Activated CD4-positive, alpha-beta memory T cell treated with anti-CD3 and anti-CD28 coated beads, Interleukin-2, amount 10 ng/mL, durations not matched to agents 7 days and 5 days (primary cell): ENCODE results near the gene RNFT2. TPM values are rescaled to one million over a fixed set of nuclear protein-coding genes. Genes with fewer than 3 reads are reported as not detected.

Source experiments
- CTCF ChIA-PET: fragments of 350-600 bp; sonication (Branson Sonifier 250); formaldehyde crosslinking; loops from one replicate; lab custom pipeline; 2021; ENCODE audit warnings: antibody characterized with exemption, inconsistent platforms; lab: Charles Lee
- POLR2A ChIA-PET: fragments of 350-600 bp; sonication (Branson Sonifier 250); formaldehyde crosslinking; loops from one replicate; lab custom pipeline; 2021; ENCODE audit warnings: antibody characterized with exemption; lab: Charles Lee
- DNase-seq: peaks from one replicate; pipeline ENCODE4 v3.0.0-alpha.2; 2020
- H3K27ac Mint-ChIP-seq: one replicate; pipeline ENCODE4 v1.8.0; 2021; ENCODE audit warnings: mild to moderate bottlenecking, mixed read lengths
- H3K27me3 Mint-ChIP-seq: one replicate; pipeline ENCODE4 v1.8.0; 2021; ENCODE audit warnings: mixed read lengths
- H3K36me3 Mint-ChIP-seq: one replicate; pipeline ENCODE4 v1.8.0; 2021; ENCODE audit warnings: low read depth, mixed read lengths
- H3K4me1 Mint-ChIP-seq: one replicate; pipeline ENCODE4 v1.8.0; 2021; ENCODE audit warnings: mixed read lengths
- H3K4me3 Mint-ChIP-seq: one replicate; pipeline ENCODE4 v1.8.0; 2021; ENCODE audit warnings: mild to moderate bottlenecking, mixed read lengths
- H3K9me3 Mint-ChIP-seq: one replicate; pipeline ENCODE4 v1.8.0; 2021; ENCODE audit warnings: mixed read lengths
- total RNA-seq, 2 experiments: library from RNA; stranded (reverse); gene quantifications; one replicate each; pipeline ENCODE4 v1.2.3, GENCODE V29; 2021

Gene RNFT2, protein sequence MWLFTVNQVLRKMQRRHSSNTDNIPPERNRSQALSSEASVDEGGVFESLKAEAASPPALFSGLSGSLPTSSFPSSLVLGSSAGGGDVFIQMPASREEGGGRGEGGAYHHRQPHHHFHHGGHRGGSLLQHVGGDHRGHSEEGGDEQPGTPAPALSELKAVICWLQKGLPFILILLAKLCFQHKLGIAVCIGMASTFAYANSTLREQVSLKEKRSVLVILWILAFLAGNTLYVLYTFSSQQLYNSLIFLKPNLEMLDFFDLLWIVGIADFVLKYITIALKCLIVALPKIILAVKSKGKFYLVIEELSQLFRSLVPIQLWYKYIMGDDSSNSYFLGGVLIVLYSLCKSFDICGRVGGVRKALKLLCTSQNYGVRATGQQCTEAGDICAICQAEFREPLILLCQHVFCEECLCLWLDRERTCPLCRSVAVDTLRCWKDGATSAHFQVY
- total RNA-seq = 1 to 10 TPM; 9.0 to 9.8 TPM

GRCh38 chr12:116737774-116738657 is at the start of gene RNFT2, which contains the start of gene SPRING1:
Gene RNFT2, plus strand, starts transcription at chr12:116738315. Its CDS starts 2,183 bp downstream, at chr12:116740498.
Gene SPRING1, minus strand, starts transcription at chr12:116738069. Its CDS starts 169 bp downstream, at chr12:116737900.
- H3K4me1 Mint-ChIP-seq = peaks cover 37% of the 10 kb centered on the region
- peak; percentile 99 for DNase-seq
- no peaks in the 10 kb centered on the region for H3K9me3 Mint-ChIP-seq
- CTCF ChIA-PET = no interaction called here
- H3K27ac Mint-ChIP-seq = peak within 1 kb of the TSS; percentile 68
- no peaks in the 10 kb centered on the region for H3K27me3 Mint-ChIP-seq
- POLR2A ChIA-PET = interaction anchor here (0.7 kb wide), 1 partner anchor 225 kb away, joined by 3 read pairs; no protein-coding TSS in a partner anchor
- H3K36me3 Mint-ChIP-seq = peaks cover 18% of the 10 kb centered on the region
- H3K4me3 Mint-ChIP-seq = peak within 1 kb of the TSS; percentile 84

DNA sequence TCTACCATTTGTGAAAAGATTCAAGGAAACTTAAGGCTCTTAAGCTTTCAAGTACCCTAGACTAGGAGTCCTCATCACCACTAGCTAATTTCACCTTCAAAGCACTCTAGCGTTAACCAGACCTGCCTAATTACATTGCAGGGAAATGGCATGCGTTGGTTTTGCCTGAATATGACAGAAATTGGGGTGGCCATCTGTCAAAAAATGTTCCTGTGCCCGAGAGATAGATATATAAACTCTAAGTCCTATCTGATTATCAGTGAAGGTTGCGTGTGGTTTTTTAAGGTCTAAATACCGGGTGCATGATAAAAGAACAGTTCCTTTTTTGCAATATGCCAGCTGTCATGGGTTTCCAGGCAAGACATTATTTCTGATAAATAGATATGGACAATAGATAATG is 48.6 kb upstream of the RNFT2 start:
- no peaks in the 10 kb centered on the region for H3K9me3 Mint-ChIP-seq
- H3K27me3 Mint-ChIP-seq = peaks cover 25% of the 10 kb centered on the region
- no peak overlapping the region for H3K4me3 Mint-ChIP-seq
- ChIA-PET CTCF (interaction anchor here (0.6 to 2.6 kb wide), 3 partner anchors 13 to 123 kb away, joined by 3 to 9 read pairs (median 3); no protein-coding TSS in a partner anchor), POLR2A (no interaction called here)
- H3K36me3 Mint-ChIP-seq = no peaks in the 10 kb centered on the region
- H3K4me1 Mint-ChIP-seq = peaks cover 9% of the 10 kb centered on the region
- no peak for DNase-seq
- H3K27ac Mint-ChIP-seq = no peak overlapping the region

DNA sequence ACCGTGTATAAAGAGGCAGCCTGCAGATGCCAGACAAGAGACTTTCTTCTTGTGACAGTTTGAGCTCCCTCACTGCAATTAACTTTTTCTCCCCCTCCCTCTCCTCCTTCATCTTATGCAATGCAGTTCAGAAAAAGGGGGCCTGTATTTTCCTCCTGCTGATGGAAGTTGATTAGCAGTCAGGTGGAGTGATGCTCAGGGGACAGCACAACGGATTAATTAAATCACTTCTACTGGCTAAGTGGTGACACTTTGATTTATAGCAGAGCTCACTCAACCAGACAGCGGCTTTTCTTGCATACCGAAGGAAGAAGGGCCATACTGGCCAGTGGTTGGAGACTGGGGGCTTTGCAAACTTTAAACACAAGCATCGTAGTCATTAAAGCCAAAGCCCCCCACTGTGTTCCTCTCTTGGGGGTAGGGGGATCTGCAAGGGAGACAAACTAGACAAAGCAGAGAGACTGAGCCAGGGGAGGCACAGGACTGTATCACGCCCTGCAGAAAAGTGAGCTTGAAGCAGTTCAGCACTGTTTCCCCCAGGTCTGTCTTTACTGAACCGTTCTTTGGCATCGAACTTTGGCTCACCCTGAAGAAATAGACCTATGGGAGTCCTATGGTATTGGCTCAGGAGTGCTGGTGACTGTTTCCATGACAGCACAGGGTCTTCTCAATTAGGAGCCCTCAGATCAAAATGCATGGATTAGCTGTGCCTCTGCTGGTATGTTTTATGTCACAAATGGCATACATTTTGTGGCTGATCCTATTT is 48.0 kb upstream of the RNFT2 start:
- H3K9me3 Mint-ChIP-seq = no peaks in the 10 kb centered on the region
- no peak overlapping the region for H3K4me3 Mint-ChIP-seq
- H3K27me3 Mint-ChIP-seq = peaks cover 31% of the 10 kb centered on the region
- H3K36me3 Mint-ChIP-seq = no peaks in the 10 kb centered on the region
- POLR2A ChIA-PET = no interaction called here
- no peak for DNase-seq
- H3K4me1 Mint-ChIP-seq = peaks cover 14% of the 10 kb centered on the region
- CTCF ChIA-PET = interaction anchor here (1.2 to 2.6 kb wide), 2 partner anchors 12 to 13 kb away, joined by 3 to 9 read pairs; no protein-coding TSS in a partner anchor
- H3K27ac Mint-ChIP-seq = no peak overlapping the region

DNA sequence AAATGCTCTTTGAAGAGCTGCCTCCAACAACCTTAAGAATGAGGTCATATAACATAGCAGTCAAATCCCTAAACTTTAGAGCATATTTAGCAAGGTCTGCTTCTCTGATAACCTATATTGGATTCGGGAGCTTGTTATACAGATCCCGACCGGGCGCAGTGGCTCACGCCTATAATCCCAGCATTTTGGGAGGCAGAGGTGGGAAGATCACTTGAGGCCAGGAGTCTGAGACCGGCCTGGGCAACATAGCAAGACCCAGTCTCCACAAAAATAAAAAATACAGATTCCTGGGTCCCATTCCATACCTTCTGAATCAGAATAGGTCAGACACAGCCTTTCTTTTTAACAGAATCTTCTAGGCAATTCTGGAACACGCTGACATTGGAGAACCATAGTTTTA is 46.9 kb upstream of the RNFT2 start:
- Mint-ChIP-seq H3K36me3 (no peaks in the 10 kb centered on the region), H3K27ac (no peak overlapping the region), H3K9me3 (no peaks in the 10 kb centered on the region), H3K27me3 (peaks cover 36% of the 10 kb centered on the region), H3K4me3 (no peak overlapping the region), H3K4me1 (peaks cover 14% of the 10 kb centered on the region)
- POLR2A ChIA-PET = no interaction called here
- DNase-seq = no peak
- CTCF ChIA-PET = interaction anchor here (0.7 to 2.6 kb wide), 4 partner anchors 11 to 93 kb away, joined by 3 to 9 read pairs (median 4); no protein-coding TSS in a partner anchor

GRCh38 chr12:116691636-116692035 is 46.5 kb upstream of the RNFT2 start:
- no peak overlapping the region for H3K4me3 Mint-ChIP-seq
- peaks cover 14% of the 10 kb centered on the region for H3K4me1 Mint-ChIP-seq
- no peaks in the 10 kb centered on the region for H3K36me3 Mint-ChIP-seq

GRCh38 chr12:116692605-116693004 is 45.5 kb upstream of the RNFT2 start:
- no peaks in the 10 kb centered on the region for H3K36me3 Mint-ChIP-seq
- peaks cover 14% of the 10 kb centered on the region for H3K4me1 Mint-ChIP-seq
- ChIA-PET CTCF (interaction anchor here (0.6 to 1.4 kb wide), 3 partner anchors 11 to 632 kb away, joined by 3 to 5 read pairs (median 4); no protein-coding TSS in a partner anchor), POLR2A (interaction anchor here (0.6 kb wide), 1 partner anchor 20 kb away, joined by 3 read pairs; no protein-coding TSS in a partner anchor)
- no peak for DNase-seq
- H3K27me3 Mint-ChIP-seq = peaks cover 41% of the 10 kb centered on the region
- no peak overlapping the region for H3K4me3 Mint-ChIP-seq
- H3K27ac Mint-ChIP-seq = no peak overlapping the region
- H3K9me3 Mint-ChIP-seq = no peaks in the 10 kb centered on the region

More at GRCh38 chr12:116691636-116692035, 46.5 kb upstream of the RNFT2 start:
- DNase-seq = no peak
- ChIA-PET POLR2A (no interaction called here), CTCF (interaction anchor here (0.8 to 2.6 kb wide), 3 partner anchors 10 to 17 kb away, joined by 3 to 9 read pairs (median 4); no protein-coding TSS in a partner anchor)
- peaks cover 40% of the 10 kb centered on the region for H3K27me3 Mint-ChIP-seq
- no peaks in the 10 kb centered on the region for H3K9me3 Mint-ChIP-seq
- H3K27ac Mint-ChIP-seq = no peak overlapping the region

GRCh38 chr12:116693286-116694227 is 44.6 kb upstream of the RNFT2 start:
- CTCF ChIA-PET = interaction anchor here (0.6 to 1.4 kb wide), 4 partner anchors 10 to 633 kb away, joined by 3 to 5 read pairs (median 4); no protein-coding TSS in a partner anchor
- no peaks in the 10 kb centered on the region for H3K36me3 Mint-ChIP-seq
- POLR2A ChIA-PET = interaction anchor here (0.6 kb wide), 1 partner anchor 21 kb away, joined by 3 read pairs; no protein-coding TSS in a partner anchor

GRCh38 chr12:116694653-116695463 is 43.3 kb upstream of the RNFT2 start:
- no peak overlapping the region for H3K27ac Mint-ChIP-seq
- H3K9me3 Mint-ChIP-seq = no peaks in the 10 kb centered on the region
- no peak overlapping the region for H3K4me3 Mint-ChIP-seq
- POLR2A ChIA-PET = no interaction called here
- no peak for DNase-seq
- no peaks in the 10 kb centered on the region for H3K36me3 Mint-ChIP-seq
- H3K4me1 Mint-ChIP-seq = peaks cover 14% of the 10 kb centered on the region
- H3K27me3 Mint-ChIP-seq = peaks cover 41% of the 10 kb centered on the region
- CTCF ChIA-PET = interaction anchor here (0.6 kb wide), 2 partner anchors 153 to 633 kb away, joined by 3 to 4 read pairs; no protein-coding TSS in a partner anchor

More at GRCh38 chr12:116693286-116694227, 44.6 kb upstream of the RNFT2 start:
- Mint-ChIP-seq H3K4me1 (peaks cover 14% of the 10 kb centered on the region), H3K27me3 (peaks cover 41% of the 10 kb centered on the region), H3K4me3 (no peak overlapping the region), H3K9me3 (no peaks in the 10 kb centered on the region), H3K27ac (no peak overlapping the region)
- no peak for DNase-seq

DNA sequence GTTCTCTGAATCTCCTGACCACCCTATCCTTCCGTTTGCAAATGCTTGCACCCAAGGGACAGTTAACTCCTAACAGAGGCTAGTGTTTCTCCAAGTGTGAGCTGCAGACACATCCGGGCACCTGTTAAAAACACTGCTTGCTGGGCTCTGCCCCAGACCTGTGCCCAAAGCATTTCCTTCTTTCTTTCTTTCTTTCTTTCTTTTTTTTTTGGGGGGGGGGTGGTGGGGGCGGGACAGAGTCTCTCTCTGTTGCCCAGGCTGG is 42.7 kb upstream of the RNFT2 start:
- no peak for DNase-seq
- Mint-ChIP-seq H3K4me1 (peaks cover 14% of the 10 kb centered on the region), H3K36me3 (no peaks in the 10 kb centered on the region), H3K27me3 (peaks cover 35% of the 10 kb centered on the region), H3K4me3 (no peak overlapping the region), H3K27ac (no peak overlapping the region), H3K9me3 (no peaks in the 10 kb centered on the region)
- ChIA-PET POLR2A (no interaction called here), CTCF (interaction anchor here (0.6 kb wide), 1 partner anchor 153 kb away, joined by 3 read pairs; no protein-coding TSS in a partner anchor)

DNA sequence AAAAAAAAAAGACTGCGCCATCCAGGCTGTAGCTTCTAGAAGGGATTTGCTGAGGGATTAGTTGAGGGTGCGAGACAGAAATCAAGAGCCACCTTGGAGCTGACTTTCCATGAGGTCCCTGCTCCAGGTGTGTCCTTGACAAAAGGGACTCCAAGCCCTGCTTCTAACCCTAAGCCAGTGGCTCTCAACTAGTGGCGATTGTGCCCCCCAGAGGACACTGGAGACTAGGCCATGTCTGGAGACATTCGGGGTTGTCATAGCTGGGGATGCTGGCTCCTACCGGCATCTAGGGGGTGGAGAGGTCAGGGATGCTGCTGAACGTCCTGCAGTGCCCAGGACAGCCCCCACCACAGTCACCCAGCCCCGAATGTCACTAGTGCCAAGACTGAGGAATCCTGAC is 40.8 kb upstream of the RNFT2 start:
- peak; percentile 22 for DNase-seq
- POLR2A ChIA-PET = no interaction called here
- Mint-ChIP-seq H3K27me3 (peaks cover 27% of the 10 kb centered on the region), H3K4me3 (no peak overlapping the region), H3K27ac (no peak overlapping the region), H3K4me1 (peaks cover 14% of the 10 kb centered on the region), H3K36me3 (no peaks in the 10 kb centered on the region), H3K9me3 (no peaks in the 10 kb centered on the region)
- CTCF ChIA-PET = interaction anchor here (0.7 to 3.6 kb wide), 3 partner anchors 12 to 474 kb away, joined by 3 to 12 read pairs (median 4); no protein-coding TSS in a partner anchor
